Right forelimb (tissue), 1 donor: ENCODE measurements around the gene GPR35.
A peak's percentile ranks its signal among the peaks of the same experiment; 100 is the strongest.

Experiments used
- DNase-seq: peaks from one replicate; pipeline ENCODE4 v3.0.0-alpha.2; 2018

Gene GPR35

GRCh38 chr2:240589375-240589774 is 35.9 kb upstream of the GPR35 start:
- no peak for DNase-seq

GRCh38 chr2:240589850-240590525 is 35.3 kb upstream of the GPR35 start:
- DNase-seq: no peak

GRCh38 chr2:240590681-240591111 is 34.6 kb upstream of the GPR35 start:
- no peak for DNase-seq

- DNase-seq: no peak
Measured at GRCh38 chr2:240591226-240591625, 34.1 kb upstream of the GPR35 start.

DNA sequence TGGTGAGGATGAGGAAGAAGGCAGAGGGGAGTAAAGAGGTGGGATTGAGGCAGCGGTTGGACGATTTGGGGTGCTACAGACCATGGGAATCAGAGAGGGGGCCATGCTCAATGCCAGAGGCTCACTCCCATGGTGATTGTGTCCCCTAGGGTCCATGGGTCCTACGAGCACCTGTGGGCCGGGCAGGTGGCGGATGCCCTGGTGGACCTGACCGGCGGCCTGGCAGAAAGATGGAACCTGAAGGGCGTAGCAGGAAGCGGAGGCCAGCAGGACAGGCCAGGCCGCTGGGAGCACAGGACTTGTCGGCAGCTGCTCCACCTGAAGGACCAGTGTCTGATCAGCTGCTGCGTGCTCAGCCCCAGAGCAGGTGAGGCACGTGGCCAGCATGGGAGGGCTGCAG is 33.5 kb upstream of the GPR35 start:
- DNase-seq: no peak

- DNase-seq: peak; percentile 34
Measured at GRCh38 chr2:240593026-240593702, 32.1 kb upstream of the GPR35 start.

- DNase-seq: peak; percentile 39
Measured at GRCh38 chr2:240593703-240594451, 31.4 kb upstream of the GPR35 start.

GRCh38 chr2:240594511-240595380 is 30.5 kb upstream of the GPR35 start:
- DNase-seq: peak; percentile 39

DNA sequence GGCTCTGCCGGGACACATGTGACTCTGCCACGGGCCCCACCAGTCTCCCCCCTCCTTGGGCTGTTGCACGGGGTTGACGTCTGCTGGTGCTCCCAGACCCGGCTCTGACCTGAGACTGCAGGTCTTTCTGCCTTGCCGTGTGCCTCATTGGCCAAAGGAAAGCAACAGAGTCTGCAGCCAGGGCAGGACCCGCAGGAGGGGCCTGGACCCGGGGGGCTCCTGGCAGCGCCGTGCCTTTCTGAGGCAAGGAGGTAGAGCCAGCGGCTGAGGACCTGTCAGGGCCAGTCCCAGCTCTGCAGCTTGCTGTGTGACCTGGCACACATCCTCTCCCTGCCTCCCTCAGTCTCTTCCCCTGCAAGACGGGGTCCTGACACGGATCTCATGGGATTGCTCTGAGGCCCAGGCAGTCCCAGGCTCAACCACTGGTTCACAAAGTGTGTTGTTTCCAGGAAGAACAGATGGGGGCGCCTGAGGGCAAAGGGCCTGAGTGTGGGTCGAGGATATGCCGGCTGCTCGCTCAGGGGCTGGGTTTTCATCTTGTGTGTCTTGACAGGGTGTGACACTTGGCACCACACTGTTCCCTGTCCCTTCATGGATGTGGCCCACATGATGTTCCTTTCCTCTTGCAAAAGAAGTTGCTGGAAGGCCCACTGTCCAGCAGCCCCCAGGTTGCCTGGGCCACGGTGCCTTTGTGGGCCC is 29.8 kb upstream of the GPR35 start:
- peak; percentile 43 for DNase-seq

- DNase-seq: peak; percentile 29
Measured at GRCh38 chr2:240596080-240596460, 29.2 kb upstream of the GPR35 start.

DNA sequence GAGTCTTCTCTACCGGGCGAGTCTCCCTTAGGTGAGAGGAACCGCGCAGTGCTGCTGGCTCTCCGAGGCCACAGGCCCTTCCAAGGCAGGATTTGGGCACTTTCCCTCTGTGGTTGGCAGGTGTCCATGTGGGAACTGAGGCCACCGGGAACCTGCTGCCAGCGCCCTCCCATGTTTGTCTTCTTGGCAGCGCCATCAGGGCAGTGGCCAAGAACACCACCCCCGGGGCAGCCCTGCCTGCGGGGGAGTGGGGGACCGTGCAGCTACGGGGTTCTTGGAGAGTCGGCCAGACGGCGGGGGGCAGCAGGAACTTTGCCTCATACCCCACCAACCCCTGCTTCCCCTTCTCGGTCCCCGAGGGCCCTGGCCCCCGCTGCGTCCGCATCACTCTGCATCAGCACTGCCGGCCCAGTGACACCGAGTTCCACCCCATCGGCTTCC is 28.8 kb upstream of the GPR35 start:
- DNase-seq: no peak

DNA sequence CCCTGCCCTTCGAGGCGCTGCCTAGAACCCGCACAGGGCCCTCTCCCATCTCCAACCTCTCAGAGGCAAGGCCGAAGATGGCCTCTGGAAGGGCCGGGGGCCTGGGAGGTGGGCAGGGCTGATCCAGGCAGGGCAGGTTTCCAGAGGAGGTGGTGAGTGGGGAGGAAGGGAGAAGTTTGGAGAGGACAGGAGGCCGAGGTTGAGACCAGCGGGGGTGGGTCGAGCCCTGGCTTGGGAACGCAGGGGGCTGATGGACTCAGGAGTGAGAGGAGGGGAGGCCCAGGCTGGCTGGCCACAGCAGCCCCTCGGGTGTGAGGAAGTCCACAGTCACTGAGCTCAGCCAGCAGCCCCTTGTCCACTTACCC is 28.2 kb upstream of the GPR35 start:
- peak; percentile 2 for DNase-seq

- DNase-seq: peak; percentile 24
Measured at GRCh38 chr2:240597419-240598181, 27.7 kb upstream of the GPR35 start.

- peak; percentile 36 for DNase-seq
Measured at GRCh38 chr2:240598311-240598911, 26.9 kb upstream of the GPR35 start.

GRCh38 chr2:240599141-240599583 is 26.1 kb upstream of the GPR35 start:
- peak; percentile 22 for DNase-seq

- peak; percentile 27 for DNase-seq
Measured at GRCh38 chr2:240600451-240600961, 24.8 kb upstream of the GPR35 start.

DNA sequence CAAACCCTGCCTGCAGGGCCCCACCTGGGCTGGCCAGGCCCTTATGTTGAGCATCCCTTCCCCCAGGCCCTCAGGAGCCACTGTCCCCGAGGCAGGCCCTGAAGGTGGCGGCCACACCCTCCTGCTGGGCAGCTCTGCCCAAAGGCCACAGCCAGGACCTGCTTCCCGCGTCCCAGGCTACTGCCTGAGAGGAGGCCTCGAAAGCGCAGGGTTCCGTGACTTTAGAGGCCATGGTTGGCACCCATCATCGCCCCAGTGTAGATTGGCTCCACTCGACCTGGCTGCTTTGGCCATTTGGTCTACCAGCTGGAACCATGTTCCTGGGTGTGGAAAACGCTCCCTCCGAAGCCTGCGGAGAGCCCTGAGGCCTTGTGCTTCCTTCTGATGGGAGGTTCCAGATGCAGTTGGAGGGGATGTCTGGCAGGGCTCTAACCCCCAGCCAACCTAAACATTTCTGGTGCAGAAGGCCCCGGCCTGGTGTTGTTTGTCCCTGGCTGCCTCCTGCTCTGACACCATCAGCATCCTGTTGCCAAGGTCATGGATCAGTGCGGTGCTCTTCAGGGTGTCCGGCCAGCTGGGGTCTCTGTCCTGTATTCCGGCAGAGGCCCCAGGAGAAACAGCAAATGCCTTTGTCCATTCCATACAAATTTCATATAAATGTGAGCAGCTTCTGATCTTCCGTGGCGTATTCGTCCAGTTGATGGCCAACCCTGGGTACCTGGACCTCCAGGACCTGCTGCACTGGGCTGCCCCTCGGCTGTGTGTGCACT is 24.0 kb upstream of the GPR35 start:
- DNase-seq: peak; percentile 37

- peak; percentile 29 for DNase-seq
Measured at GRCh38 chr2:240601831-240602160, 23.5 kb upstream of the GPR35 start.

DNA sequence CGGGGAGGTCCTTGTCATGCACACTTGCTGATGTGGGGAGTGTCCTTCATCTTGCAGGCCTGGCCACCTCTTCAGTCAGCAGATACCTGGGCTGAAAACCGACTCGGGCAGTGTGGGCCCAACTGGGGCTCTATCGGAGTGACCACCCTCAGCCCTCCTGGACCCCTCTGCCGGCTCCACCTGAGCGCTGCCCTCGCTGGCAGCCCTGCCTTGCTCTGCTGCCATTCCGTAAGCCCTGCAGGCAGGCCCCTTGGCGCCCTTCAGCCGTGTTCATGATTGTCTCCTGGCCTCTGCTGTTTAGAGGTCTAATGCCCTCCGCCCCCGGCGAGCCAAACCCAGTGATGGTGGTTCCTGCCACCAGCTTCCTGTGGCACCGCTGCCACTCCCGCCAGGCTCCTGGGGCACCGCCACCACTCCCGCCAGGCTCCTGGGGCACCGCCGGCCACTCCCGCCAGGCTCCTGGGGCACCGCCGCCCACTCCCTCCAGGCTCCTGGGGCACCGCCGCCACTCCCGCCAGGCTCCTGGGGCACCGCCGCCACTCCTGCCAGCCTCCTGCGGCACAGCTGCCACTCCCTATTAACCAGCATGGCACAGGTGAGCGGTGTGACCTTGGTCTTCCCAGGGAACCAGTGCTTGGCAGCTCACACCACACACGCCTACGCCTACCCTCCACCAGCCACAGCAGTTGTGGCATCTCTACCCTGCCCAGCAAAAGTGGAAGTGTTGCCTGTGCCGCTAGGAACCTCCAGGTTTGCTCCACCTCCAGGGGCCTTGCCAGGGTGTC is 22.8 kb upstream of the GPR35 start:
- peak; percentile 35 for DNase-seq
